Panc1 (cell line): ENCODE measurements around the gene RPS19BP1. TPM values are rescaled to one million over a fixed set of nuclear protein-coding genes. Genes with fewer than 3 reads are reported as not detected.

Source experiments
- ATAC-seq: fragments of 200-7000 bp; cut with Tn5 transposase; 2 replicates; pipeline ENCODE4 v1.9.1; 2020; ENCODE audit warnings: mild to moderate bottlenecking, moderate library complexity
- BruUV-seq: library from RNA; stranded (reverse); fragments of 400-500 nt; replicated peaks from 2 replicates; lab custom pipeline; 2021; lab: Mats Ljungman, UMichigan
- CTCF ChIA-PET: fragments of 300-600 bp; sonication (Branson Sonifier 250); formaldehyde crosslinking; loops from one replicate; lab custom pipeline; 2022; ENCODE audit warnings: antibody characterized with exemption; lab: Charles Lee
- POLR2A ChIA-PET: fragments of 300-600 bp; sonication (Branson Sonifier 250); formaldehyde crosslinking; loops from one replicate; lab custom pipeline; 2022; ENCODE audit warnings: antibody characterized with exemption; lab: Charles Lee
- DNase-seq: peaks from one replicate; pipeline ENCODE4 v3.0.0-alpha.2; 2010; ENCODE audit warnings: low read depth, low spot score
- H3K27ac ChIP-seq: 2 replicates; pipeline ENCODE4 v1.5.1; 2011; ENCODE audit warnings: mild to moderate bottlenecking, low read length, inconsistent platforms
- H3K27me3 ChIP-seq: fragments of 200-500 bp; sonication (Bioruptor generic); 2 replicates; pipeline ENCODE4 v1.6.0; 2014; ENCODE audit warnings: low read length, inconsistent platforms; ENCODE audit not compliant: control insufficient read depth, insufficient read depth
- H3K36me3 ChIP-seq: fragments of 200-500 bp; sonication (Bioruptor generic); 2 replicates; pipeline ENCODE4 v1.5.1; 2014; ENCODE audit warnings: inconsistent platforms, mild to moderate bottlenecking, low read length, moderate library complexity; ENCODE audit not compliant: control insufficient read depth, insufficient read depth
- H3K4me1 ChIP-seq: 2 replicates; pipeline ENCODE4 v1.5.1; 2011; ENCODE audit warnings: inconsistent platforms, mild to moderate bottlenecking, low read length, moderate library complexity; ENCODE audit not compliant: control insufficient read depth, insufficient read depth
- H3K4me3 ChIP-seq, 2 experiments: 2 replicates each; pipeline ENCODE4 v1.5.1; 2011 to 2012; ENCODE audit warnings: low read depth in 2 of 2, low read length in 2 of 2, mild to moderate bottlenecking in 2 of 2, inconsistent platforms in 1 of 2, moderate library complexity in 1 of 2
- H3K9me3 ChIP-seq: fragments of 200-500 bp; sonication (Bioruptor generic); 2 replicates; pipeline ENCODE4 v1.5.1; 2014; ENCODE audit warnings: low read depth, mild to moderate bottlenecking, inconsistent platforms, low read length, moderate library complexity; ENCODE audit not compliant: control insufficient read depth, insufficient read depth
- POLR2AphosphoS5 ChIP-seq: IDR thresholded peaks from 2 replicates; pipeline ENCODE4 v1.6.1; 2012; ENCODE audit warnings: mild to moderate bottlenecking, low read depth, low read length, moderate library complexity
- SIN3A ChIP-seq: IDR thresholded peaks from 2 replicates; pipeline ENCODE4 v1.6.1; 2012; ENCODE audit warnings: low read depth, mild to moderate bottlenecking, low read length, moderate library complexity, borderline replicate concordance; ENCODE audit not compliant: insufficient read depth
- TCF7L2 ChIP-seq: IDR thresholded peaks from 2 replicates; pipeline ENCODE4 v1.6.1; 2011; ENCODE audit warnings: mild to moderate bottlenecking, low read depth, low read length, inconsistent platforms
- in situ Hi-C: cut with HindIII; loops from 2 replicates; pipeline ENCODE4 v1.10.0; 2016; ENCODE audit warnings: low sequenced_read_pairs, low pct_unique_long_range_greater_than_20kb
- intact Hi-C: fragments of 100-400 bp; cut with micrococcal nuclease; formaldehyde crosslinking; loops from one replicate; pipeline ENCODE4 v1.10.0; 2022; ENCODE audit not compliant: unreplicated experiment
- total RNA-seq: library from RNA; stranded (reverse); gene quantifications from one replicate; pipeline ENCODE4 v1.2.1, GENCODE V29; 2021; ENCODE audit not compliant: unreplicated experiment
- TF ChIP-seq, protein P1 (sequence below), 2 experiments: IDR thresholded peaks; 2 replicates each; pipeline ENCODE4 v1.6.1; 2011 to 2012; ENCODE audit warnings: low read depth in 2 of 2, control low read depth in 1 of 2, low read length in 1 of 2, mild to moderate bottlenecking in 1 of 2, moderate library complexity in 1 of 2; ENCODE audit not compliant: insufficient read depth in 1 of 2
- TF ChIP-seq, protein P2 (sequence below): fragments of 450-650 bp; IDR thresholded peaks from 2 replicates; pipeline ENCODE4 v1.5.1; 2017; ENCODE audit warnings: mild to moderate bottlenecking

Gene RPS19BP1
- total RNA-seq, 1 experiment from 2014 or later, result 123 TPM

GRCh38 chr22:39489094-39490068 lies 43.2 kb downstream of the RPS19BP1 start:
- CTCF ChIA-PET, result no interaction called here
- no peak for DNase-seq
- H3K4me3 ChIP-seq, result no peak overlapping the region
- H3K9me3 ChIP-seq, result no peaks in the 10 kb centered on the region
- H3K27me3 ChIP-seq, result no peaks in the 10 kb centered on the region
- TF ChIP-seq TCF7L2, result no peak
- TF ChIP-seq, protein P1, sequence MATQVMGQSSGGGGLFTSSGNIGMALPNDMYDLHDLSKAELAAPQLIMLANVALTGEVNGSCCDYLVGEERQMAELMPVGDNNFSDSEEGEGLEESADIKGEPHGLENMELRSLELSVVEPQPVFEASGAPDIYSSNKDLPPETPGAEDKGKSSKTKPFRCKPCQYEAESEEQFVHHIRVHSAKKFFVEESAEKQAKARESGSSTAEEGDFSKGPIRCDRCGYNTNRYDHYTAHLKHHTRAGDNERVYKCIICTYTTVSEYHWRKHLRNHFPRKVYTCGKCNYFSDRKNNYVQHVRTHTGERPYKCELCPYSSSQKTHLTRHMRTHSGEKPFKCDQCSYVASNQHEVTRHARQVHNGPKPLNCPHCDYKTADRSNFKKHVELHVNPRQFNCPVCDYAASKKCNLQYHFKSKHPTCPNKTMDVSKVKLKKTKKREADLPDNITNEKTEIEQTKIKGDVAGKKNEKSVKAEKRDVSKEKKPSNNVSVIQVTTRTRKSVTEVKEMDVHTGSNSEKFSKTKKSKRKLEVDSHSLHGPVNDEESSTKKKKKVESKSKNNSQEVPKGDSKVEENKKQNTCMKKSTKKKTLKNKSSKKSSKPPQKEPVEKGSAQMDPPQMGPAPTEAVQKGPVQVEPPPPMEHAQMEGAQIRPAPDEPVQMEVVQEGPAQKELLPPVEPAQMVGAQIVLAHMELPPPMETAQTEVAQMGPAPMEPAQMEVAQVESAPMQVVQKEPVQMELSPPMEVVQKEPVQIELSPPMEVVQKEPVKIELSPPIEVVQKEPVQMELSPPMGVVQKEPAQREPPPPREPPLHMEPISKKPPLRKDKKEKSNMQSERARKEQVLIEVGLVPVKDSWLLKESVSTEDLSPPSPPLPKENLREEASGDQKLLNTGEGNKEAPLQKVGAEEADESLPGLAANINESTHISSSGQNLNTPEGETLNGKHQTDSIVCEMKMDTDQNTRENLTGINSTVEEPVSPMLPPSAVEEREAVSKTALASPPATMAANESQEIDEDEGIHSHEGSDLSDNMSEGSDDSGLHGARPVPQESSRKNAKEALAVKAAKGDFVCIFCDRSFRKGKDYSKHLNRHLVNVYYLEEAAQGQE (IDR thresholded peaks at IDR 0.05; ENCODE audit: insufficient read depth in 1 of 2, low read depth in 2 of 2, low read length in 1 of 2), result no peak
- TF ChIP-seq, protein P2, sequence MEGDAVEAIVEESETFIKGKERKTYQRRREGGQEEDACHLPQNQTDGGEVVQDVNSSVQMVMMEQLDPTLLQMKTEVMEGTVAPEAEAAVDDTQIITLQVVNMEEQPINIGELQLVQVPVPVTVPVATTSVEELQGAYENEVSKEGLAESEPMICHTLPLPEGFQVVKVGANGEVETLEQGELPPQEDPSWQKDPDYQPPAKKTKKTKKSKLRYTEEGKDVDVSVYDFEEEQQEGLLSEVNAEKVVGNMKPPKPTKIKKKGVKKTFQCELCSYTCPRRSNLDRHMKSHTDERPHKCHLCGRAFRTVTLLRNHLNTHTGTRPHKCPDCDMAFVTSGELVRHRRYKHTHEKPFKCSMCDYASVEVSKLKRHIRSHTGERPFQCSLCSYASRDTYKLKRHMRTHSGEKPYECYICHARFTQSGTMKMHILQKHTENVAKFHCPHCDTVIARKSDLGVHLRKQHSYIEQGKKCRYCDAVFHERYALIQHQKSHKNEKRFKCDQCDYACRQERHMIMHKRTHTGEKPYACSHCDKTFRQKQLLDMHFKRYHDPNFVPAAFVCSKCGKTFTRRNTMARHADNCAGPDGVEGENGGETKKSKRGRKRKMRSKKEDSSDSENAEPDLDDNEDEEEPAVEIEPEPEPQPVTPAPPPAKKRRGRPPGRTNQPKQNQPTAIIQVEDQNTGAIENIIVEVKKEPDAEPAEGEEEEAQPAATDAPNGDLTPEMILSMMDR, result no peak
- no peak for TF ChIP-seq POLR2AphosphoS5
- TF ChIP-seq SIN3A, result no peak
- H3K4me1 ChIP-seq, result no peaks in the 10 kb centered on the region
- in situ Hi-C loops (no loop called here), intact Hi-C loops (no loop called here)
- POLR2A ChIA-PET, result no interaction called here
- ATAC-seq, result no peak
- no TSS peak for BruUV-seq
- H3K27ac ChIP-seq, result no peak overlapping the region
- H3K36me3 ChIP-seq, result no peaks in the 10 kb centered on the region

- ATAC-seq (no peak), DNase-seq (no peak)
- intact Hi-C loops (no loop called here), in situ Hi-C loops (no loop called here)
- TF ChIP-seq, protein P1 (IDR thresholded peaks at IDR 0.05; ENCODE audit: insufficient read depth in 1 of 2, low read depth in 2 of 2, low read length in 1 of 2), result no peak
- TF ChIP-seq, protein P2, result no peak
- TF ChIP-seq TCF7L2 (no peak), POLR2AphosphoS5 (no peak), SIN3A (no peak)
- Histone ChIP-seq H3K36me3 (no peaks in the 10 kb centered on the region), H3K27me3 (no peaks in the 10 kb centered on the region), H3K9me3 (no peaks in the 10 kb centered on the region), H3K4me3 (no peak overlapping the region), H3K4me1 (no peaks in the 10 kb centered on the region), H3K27ac (no peak overlapping the region)
- POLR2A ChIA-PET, result no interaction called here
- CTCF ChIA-PET, result no interaction called here
- BruUV-seq, result no TSS peak
These were observed 43.9 kb downstream of the RPS19BP1 start for GRCh38 chr22:39488563-39489083.
